HepG2 (cell line): ENCODE results near the gene IP6K3. TPM values are rescaled to one million over a fixed set of nuclear protein-coding genes. Genes with fewer than 3 reads are reported as not detected.

Source experiments
- ATAD3A ChIP-seq: sonication (generic); formaldehyde crosslinking; IDR thresholded peaks from 2 replicates; pipeline ENCODE4 v1.4.0; 2020; ENCODE audit warnings: missing genetic modification reagents
- ATF7-NPFF ChIP-seq: sonication (generic); formaldehyde crosslinking; IDR thresholded peaks from 2 replicates; pipeline ENCODE4 v1.8.1; 2023; ENCODE audit warnings: mild to moderate bottlenecking, low read depth, missing genetic modification reagents, moderate library complexity
- ELF4 ChIP-seq: sonication (generic); formaldehyde crosslinking; IDR thresholded peaks from 2 replicates; pipeline ENCODE4 v1.5.0; 2020; ENCODE audit warnings: missing genetic modification reagents, mild to moderate bottlenecking, moderate library complexity, borderline replicate concordance
- JARID2 ChIP-seq: sonication (generic); formaldehyde crosslinking; IDR thresholded peaks from 2 replicates; pipeline ENCODE4 v1.8.1; 2023; ENCODE audit warnings: missing genetic modification reagents, inconsistent platforms; ENCODE audit not compliant: insufficient replicate concordance
- NFATC3 ChIP-seq: sonication (generic); formaldehyde crosslinking; IDR thresholded peaks from 2 replicates; pipeline ENCODE4 v1.5.1; 2020; ENCODE audit warnings: mild to moderate bottlenecking, missing genetic modification reagents
- SOX6 ChIP-seq, 2 experiments: fragments of 450-650 bp in 1 of 2; sonication (generic) in 1 of 2; formaldehyde crosslinking in 1 of 2; IDR thresholded peaks; 2 replicates each; pipeline versions ENCODE4 v1.4.0 to v1.6.1; 2017 to 2020; ENCODE audit warnings: antibody characterized with exemption in 1 of 2, mild to moderate bottlenecking in 1 of 2, missing genetic modification reagents in 1 of 2
- THAP9 ChIP-seq: sonication (generic); formaldehyde crosslinking; IDR thresholded peaks from 2 replicates; pipeline ENCODE4; 2020; ENCODE audit warnings: missing genetic modification reagents, mild to moderate bottlenecking, borderline replicate concordance
- ZHX2 ChIP-seq, 2 experiments: sonication (generic) in 1 of 2; formaldehyde crosslinking in 1 of 2; IDR thresholded peaks; 2 replicates each; pipeline versions ENCODE4 v1.6.1 to v1.9.0; 2014 to 2022; ENCODE audit warnings: antibody characterized with exemption in 1 of 2, borderline replicate concordance in 1 of 2, inconsistent platforms in 1 of 2, low read depth in 1 of 2, missing genetic modification reagents in 1 of 2
- ZNF563 ChIP-seq: sonication (generic); formaldehyde crosslinking; IDR thresholded peaks from 2 replicates; pipeline ENCODE4 v1.8.0; 2022; ENCODE audit warnings: mild to moderate bottlenecking, moderate library complexity, missing genetic modification reagents
- ZNF772 ChIP-seq: sonication (generic); formaldehyde crosslinking; IDR thresholded peaks from 2 replicates; pipeline ENCODE4 v1.5.0; 2020; ENCODE audit warnings: mild to moderate bottlenecking, missing genetic modification reagents
- polyA plus RNA-seq, 8 experiments: library from polyadenylated mRNA; depleted of rRNA in 3 of 8; stranded (reverse) in 7 of 8; unstranded in 1 of 8; fragments of >200 nt; fragmentation: Illumina TruSeq in 4 of 8; extraction: Trizol in 4 of 8; gene quantifications; 2 replicates each; pipeline versions ENCODE4 v1.2.1 to v1.2.3, GENCODE V29; 2011 to 2016; ENCODE audit warnings: low read depth in 4 of 8, missing spikeins in 1 of 8, mixed read lengths in 1 of 8; ENCODE audit not compliant: insufficient read depth in 1 of 8
- total RNA-seq, 5 experiments: library from RNA; depleted of rRNA; stranded (reverse); fragments of >200 nt; fragmentation: Illumina TruSeq; extraction: Trizol; gene quantifications; 2 replicates each; pipeline ENCODE4 v1.2.3, GENCODE V29; 2016; ENCODE audit warnings: low read depth in 1 of 5
- TF ChIP-seq, protein P1 (sequence below): sonication (generic); formaldehyde crosslinking; IDR thresholded peaks from 2 replicates; pipeline ENCODE4 v1.4.0; 2020; ENCODE audit warnings: missing genetic modification reagents
- TF ChIP-seq, protein P2 (sequence below): sonication (generic); formaldehyde crosslinking; IDR thresholded peaks from 2 replicates; pipeline ENCODE4 v1.4.0; 2020; ENCODE audit warnings: missing genetic modification reagents
- TF ChIP-seq, protein P3 (sequence below): IDR thresholded peaks from 2 replicates; pipeline ENCODE4 v1.6.1; 2016; ENCODE audit warnings: missing biosample characterization, missing genetic modification reagents, low read depth

The IP6K3 gene
- total and polyA plus RNA-seq, 2 of the 13 experiments (the other 11 are each of a cell fraction or from before 2014, with no cell fraction given) = 0.11 to 0.18 TPM

DNA sequence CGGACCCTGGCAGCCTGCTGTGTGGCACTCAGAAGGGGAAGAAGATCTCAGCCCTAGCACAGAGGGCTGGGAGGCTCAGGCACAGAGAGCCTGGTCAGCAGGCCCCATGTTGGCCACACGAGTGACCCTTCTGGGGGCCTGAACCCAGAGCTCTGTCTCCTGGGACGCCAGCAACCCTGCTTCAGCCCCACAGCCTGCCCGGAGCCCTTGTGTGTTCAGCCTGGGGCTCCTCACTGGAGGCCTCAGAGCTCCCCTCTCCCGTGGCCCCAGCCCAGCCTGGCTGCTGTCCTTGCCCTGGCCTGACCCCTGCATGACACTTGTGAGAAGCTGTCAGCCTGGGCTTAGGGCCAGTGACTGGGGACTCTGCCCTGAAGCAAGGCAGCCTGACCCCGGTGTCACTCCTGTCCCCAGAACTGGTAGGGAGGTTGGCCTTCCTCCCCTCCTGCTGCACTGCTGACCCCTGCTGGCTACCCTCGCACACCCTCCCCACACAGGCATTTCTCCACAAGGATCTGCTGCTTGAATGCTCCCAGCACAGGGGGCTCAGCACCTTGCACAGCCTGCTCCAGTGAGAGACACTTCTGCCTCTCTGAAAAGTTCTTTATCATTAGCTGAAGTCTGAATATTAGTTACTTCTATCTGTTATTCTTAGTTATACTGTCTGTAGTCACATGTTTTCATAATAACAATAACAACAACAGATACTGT, 15.4 kb upstream of the IP6K3 start (continued):
- no peak for TF ChIP-seq ZHX2 (IDR thresholded peaks at IDR 0.05; ENCODE audit: low read depth)
- no peak for TF ChIP-seq ZHX2 (CRISPR knock-in tag; IDR thresholded peaks at IDR 0.05; ENCODE audit: borderline replicate concordance)
- no peak for TF ChIP-seq NFATC3
- no peak for TF ChIP-seq JARID2 (CRISPR knock-in tag)
- TF ChIP-seq THAP9 (CRISPR knock-in tag) = peak; percentile 65; the same call in 1 of the 2 replicates
- no peak for TF ChIP-seq SOX6 (IDR thresholded peaks at IDR 0.05)
- TF ChIP-seq SOX6 (CRISPR knock-in tag; IDR thresholded peaks at IDR 0.05) = peak; percentile 89
- no peak for TF ChIP-seq ATAD3A (CRISPR knock-in tag)
- TF ChIP-seq, protein P1, sequence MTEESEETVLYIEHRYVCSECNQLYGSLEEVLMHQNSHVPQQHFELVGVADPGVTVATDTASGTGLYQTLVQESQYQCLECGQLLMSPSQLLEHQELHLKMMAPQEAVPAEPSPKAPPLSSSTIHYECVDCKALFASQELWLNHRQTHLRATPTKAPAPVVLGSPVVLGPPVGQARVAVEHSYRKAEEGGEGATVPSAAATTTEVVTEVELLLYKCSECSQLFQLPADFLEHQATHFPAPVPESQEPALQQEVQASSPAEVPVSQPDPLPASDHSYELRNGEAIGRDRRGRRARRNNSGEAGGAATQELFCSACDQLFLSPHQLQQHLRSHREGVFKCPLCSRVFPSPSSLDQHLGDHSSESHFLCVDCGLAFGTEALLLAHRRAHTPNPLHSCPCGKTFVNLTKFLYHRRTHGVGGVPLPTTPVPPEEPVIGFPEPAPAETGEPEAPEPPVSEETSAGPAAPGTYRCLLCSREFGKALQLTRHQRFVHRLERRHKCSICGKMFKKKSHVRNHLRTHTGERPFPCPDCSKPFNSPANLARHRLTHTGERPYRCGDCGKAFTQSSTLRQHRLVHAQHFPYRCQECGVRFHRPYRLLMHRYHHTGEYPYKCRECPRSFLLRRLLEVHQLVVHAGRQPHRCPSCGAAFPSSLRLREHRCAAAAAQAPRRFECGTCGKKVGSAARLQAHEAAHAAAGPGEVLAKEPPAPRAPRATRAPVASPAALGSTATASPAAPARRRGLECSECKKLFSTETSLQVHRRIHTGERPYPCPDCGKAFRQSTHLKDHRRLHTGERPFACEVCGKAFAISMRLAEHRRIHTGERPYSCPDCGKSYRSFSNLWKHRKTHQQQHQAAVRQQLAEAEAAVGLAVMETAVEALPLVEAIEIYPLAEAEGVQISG = peak; percentile 85
- TF ChIP-seq ELF4 (CRISPR knock-in tag) = no peak
- TF ChIP-seq ZNF563 (CRISPR knock-in tag) = no peak
- TF ChIP-seq ATF7-NPFF (CRISPR knock-in tag) = 0 out of 2 replicates have a peak, but pooled peaks have one; percentile 44
- peak; percentile 93 for TF ChIP-seq ZNF772
- TF ChIP-seq, protein P2, sequence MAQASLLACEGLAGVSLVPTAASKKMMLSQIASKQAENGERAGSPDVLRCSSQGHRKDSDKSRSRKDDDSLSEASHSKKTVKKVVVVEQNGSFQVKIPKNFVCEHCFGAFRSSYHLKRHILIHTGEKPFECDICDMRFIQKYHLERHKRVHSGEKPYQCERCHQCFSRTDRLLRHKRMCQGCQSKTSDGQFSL = peak; percentile 86
- TF ChIP-seq, protein P3, sequence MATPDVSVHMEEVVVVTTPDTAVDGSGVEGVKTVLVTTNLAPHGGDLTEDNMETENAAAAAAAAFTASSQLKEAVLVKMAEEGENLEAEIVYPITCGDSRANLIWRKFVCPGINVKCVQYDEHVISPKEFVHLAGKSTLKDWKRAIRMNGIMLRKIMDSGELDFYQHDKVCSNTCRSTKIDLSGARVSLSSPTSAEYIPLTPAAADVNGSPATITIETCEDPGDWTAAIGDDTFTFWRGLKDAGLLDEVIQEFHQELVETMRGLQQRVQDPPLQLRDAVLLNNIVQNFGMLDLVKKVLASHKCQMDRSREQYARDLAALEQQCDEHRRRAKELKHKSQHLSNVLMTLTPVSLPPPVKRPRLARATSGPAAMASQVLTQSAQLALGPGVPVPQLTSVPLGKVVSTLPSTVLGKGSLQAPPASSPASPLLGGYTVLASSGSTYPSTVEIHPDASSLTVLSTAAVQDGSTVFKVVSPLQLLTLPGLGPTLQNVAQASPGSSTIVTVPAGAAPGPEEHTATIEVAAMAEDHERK = no peak
